H1 (cell line): ENCODE data around the gene KIF22. TPM values are rescaled to one million over a fixed set of nuclear protein-coding genes. Genes with fewer than 3 reads are reported as not detected.

ENCODE experiments used
- CBX8 ChIP-seq: fragments of 300-800, 300-1000 bp; sonication (generic); IDR thresholded peaks from 2 replicates; pipeline ENCODE4 v1.7.1; 2016; ENCODE audit warnings: low read depth, low read length, borderline replicate concordance
- CHD1 ChIP-seq: IDR thresholded peaks from 2 replicates; pipeline ENCODE4 v1.6.1; 2012; ENCODE audit warnings: low read depth, low read length, improper control_type of control experiment
- CHD2 ChIP-seq: IDR thresholded peaks from 2 replicates; pipeline ENCODE4 v1.6.1; 2012; ENCODE audit warnings: low read length, improper control_type of control experiment
- JUN ChIP-seq: IDR thresholded peaks from 2 replicates; pipeline ENCODE4 v1.6.1; 2011; ENCODE audit warnings: low read depth, mild to moderate bottlenecking, improper control_type of control experiment, low read length
- KDM4A ChIP-seq: IDR thresholded peaks from one replicate; pipeline ENCODE4 v1.7.1; 2012; ENCODE audit warnings: low read depth, mild to moderate bottlenecking, moderate library complexity, low read length, inconsistent platforms; ENCODE audit not compliant: severe bottlenecking
- KDM5A ChIP-seq: fragments of 200-600 bp; IDR thresholded peaks from 2 replicates; pipeline ENCODE4 v1.7.1; 2012; ENCODE audit warnings: mild to moderate bottlenecking, low read length, inconsistent platforms, mixed read lengths
- NANOG ChIP-seq: IDR thresholded peaks from 2 replicates; pipeline ENCODE4 v1.6.1; 2011; ENCODE audit warnings: low read length, low read depth, mild to moderate bottlenecking, inconsistent platforms; ENCODE audit not compliant: insufficient read depth, poor library complexity, severe bottlenecking
- RAD21 ChIP-seq, 2 experiments: IDR thresholded peaks in 1 of 2; conservative IDR thresholded peaks in 1 of 2; 2 replicates each; pipeline ENCODE4 v1.6.1; 2011; ENCODE audit warnings: low read depth in 2 of 2, low read length in 2 of 2, improper control_type of control experiment in 1 of 2, inconsistent platforms in 1 of 2, mild to moderate bottlenecking in 1 of 2, moderate library complexity in 1 of 2
- RFX5 ChIP-seq: IDR thresholded peaks from 2 replicates; pipeline ENCODE4 v1.6.1; 2011; ENCODE audit warnings: low read depth, low read length, improper control_type of control experiment, borderline replicate concordance
- SIN3A ChIP-seq, 2 experiments: IDR thresholded peaks in 1 of 2; conservative IDR thresholded peaks in 1 of 2; 2 replicates each; pipeline ENCODE4 v1.6.1; 2011 to 2012; ENCODE audit warnings: low read length in 2 of 2, improper control_type of control experiment in 1 of 2, low read depth in 1 of 2, mild to moderate bottlenecking in 1 of 2
- SIRT6 ChIP-seq: IDR thresholded peaks from one replicate; pipeline ENCODE4 v1.7.1; 2012; ENCODE audit warnings: low read length, inconsistent platforms
- SP1 ChIP-seq: IDR thresholded peaks from 2 replicates; pipeline ENCODE4 v1.6.1; 2011; ENCODE audit warnings: low read depth, low read length
- SRF ChIP-seq: IDR thresholded peaks from 2 replicates; pipeline ENCODE4 v1.6.1; 2011; ENCODE audit warnings: mild to moderate bottlenecking, low read depth, low read length, moderate library complexity
- TAF7 ChIP-seq: optimal IDR thresholded peaks from 2 replicates; pipeline ENCODE3; 2011; ENCODE audit warnings: low read depth, mild to moderate bottlenecking, inconsistent platforms, low read length, moderate library complexity, borderline replicate concordance
- TBP ChIP-seq: IDR thresholded peaks from 2 replicates; pipeline ENCODE4 v1.6.1; 2011; ENCODE audit warnings: low read depth, low read length, improper control_type of control experiment
- TCF12 ChIP-seq: IDR thresholded peaks from 2 replicates; pipeline ENCODE4 v1.6.1; 2011; ENCODE audit warnings: low read depth, mild to moderate bottlenecking, low read length
- polyA plus RNA-seq, 7 experiments: library from polyadenylated mRNA; depleted of rRNA in 3 of 7; stranded (reverse) in 5 of 7; unstranded in 2 of 7; fragments of >200 nt in 5 of 7; fragments of 200-250 nt in 2 of 7; gene quantifications; 1 replicate in 5 of 7; 2 replicates in 1 of 7; 4 replicates in 1 of 7; pipeline versions ENCODE4 v1.2.1 to v1.2.3, GENCODE V29; 2011 to 2013; ENCODE audit warnings: missing spikeins in 2 of 7, mixed read lengths in 2 of 7
- total RNA-seq: library from RNA; stranded (reverse); fragmentation: NEBNext Ultra II Directional; extraction: Animal tissue kit (Norgen Biotek cat#: 25700); gene quantifications from 2 replicates; pipeline ENCODE4 v1.2.1, GENCODE V29; 2021
- TF ChIP-seq, protein P1 (sequence below): IDR thresholded peaks from 2 replicates; pipeline ENCODE4 v1.6.1; 2011; ENCODE audit warnings: low read length, improper control_type of control experiment
- TF ChIP-seq, protein P2 (sequence below): IDR thresholded peaks from 2 replicates; pipeline ENCODE4 v1.6.1; 2012; ENCODE audit warnings: inconsistent platforms
- TF ChIP-seq, protein P3 (sequence below): IDR thresholded peaks from 2 replicates; pipeline ENCODE4 v1.6.1; 2011; ENCODE audit warnings: low read depth, mild to moderate bottlenecking, low read length; ENCODE audit not compliant: insufficient read depth

The KIF22 gene
- total and polyA plus RNA-seq, 2 of the 8 experiments (the other 6 are each of a cell fraction or from before 2014, with no cell fraction given), result 139 to 142 TPM

DNA sequence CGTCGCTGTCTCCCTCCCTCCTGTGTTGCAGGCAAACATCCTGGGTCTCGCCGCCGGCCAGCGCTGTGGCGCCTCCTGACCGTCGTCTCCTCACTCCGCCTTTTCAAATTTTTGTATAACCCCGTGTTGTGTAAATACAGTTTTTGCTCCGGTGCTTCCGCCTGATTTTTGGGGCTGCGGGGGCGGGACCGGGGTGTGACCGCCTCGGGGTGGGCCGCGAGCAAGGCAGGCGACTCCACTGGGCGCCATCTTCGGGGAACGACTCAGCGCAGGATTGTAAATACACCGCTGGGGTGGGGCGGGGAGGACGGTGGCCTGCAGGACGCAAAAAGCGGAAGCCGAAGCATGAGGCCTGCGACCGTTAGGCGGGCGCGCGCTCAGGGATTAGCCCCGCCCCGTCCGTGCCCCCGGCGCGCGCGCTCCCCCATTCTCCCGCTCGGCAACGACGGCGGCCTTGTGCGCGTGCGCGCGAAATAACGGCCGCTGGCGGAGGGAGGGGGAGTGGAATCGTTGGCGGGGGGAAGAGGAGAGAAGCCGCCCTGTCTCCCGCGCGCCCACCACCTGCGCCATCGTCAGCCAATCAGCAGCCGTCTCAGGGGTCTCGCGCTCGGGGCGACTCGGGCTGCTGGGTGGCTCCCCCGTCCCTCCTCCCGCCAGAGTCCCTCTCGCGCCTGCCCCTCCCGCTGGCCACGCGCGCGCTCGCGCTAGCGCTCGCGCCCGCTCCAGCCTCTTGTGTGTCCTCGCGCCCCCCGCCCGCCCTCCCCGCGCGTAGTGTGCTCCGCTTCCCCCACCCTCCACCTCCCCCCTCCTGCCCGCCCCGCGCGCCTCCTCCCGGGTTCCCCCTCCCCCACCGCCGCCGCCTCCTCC is 14.9 kb downstream of the KIF22 start (continued):
- TF ChIP-seq, protein P1, sequence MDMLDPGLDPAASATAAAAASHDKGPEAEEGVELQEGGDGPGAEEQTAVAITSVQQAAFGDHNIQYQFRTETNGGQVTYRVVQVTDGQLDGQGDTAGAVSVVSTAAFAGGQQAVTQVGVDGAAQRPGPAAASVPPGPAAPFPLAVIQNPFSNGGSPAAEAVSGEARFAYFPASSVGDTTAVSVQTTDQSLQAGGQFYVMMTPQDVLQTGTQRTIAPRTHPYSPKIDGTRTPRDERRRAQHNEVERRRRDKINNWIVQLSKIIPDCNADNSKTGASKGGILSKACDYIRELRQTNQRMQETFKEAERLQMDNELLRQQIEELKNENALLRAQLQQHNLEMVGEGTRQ, result peak; percentile 61; the same call in 1 of the 2 replicates
- TF ChIP-seq KDM5A, result peak; percentile 90
- TF ChIP-seq SRF, result no peak
- peak; percentile 58; the same call in 1 of the 2 replicates for TF ChIP-seq TBP
- peak; percentile 43; the same call in 1 of the 2 replicates for TF ChIP-seq CHD2
- peak; percentile 74; the same call in 1 of the 2 replicates for TF ChIP-seq TCF12
- no peak for TF ChIP-seq NANOG
- no peak for TF ChIP-seq KDM4A
- TF ChIP-seq SIRT6, result no peak
- no peak for TF ChIP-seq CHD1
- TF ChIP-seq TAF7, result peak; percentile 77
- TF ChIP-seq, protein P2, sequence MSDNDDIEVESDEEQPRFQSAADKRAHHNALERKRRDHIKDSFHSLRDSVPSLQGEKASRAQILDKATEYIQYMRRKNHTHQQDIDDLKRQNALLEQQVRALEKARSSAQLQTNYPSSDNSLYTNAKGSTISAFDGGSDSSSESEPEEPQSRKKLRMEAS, result peak; percentile 96
- TF ChIP-seq, protein P3, sequence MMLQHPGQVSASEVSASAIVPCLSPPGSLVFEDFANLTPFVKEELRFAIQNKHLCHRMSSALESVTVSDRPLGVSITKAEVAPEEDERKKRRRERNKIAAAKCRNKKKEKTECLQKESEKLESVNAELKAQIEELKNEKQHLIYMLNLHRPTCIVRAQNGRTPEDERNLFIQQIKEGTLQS, result no peak
- TF ChIP-seq SP1, result peak; percentile 55; the same call in 1 of the 2 replicates
- no peak for TF ChIP-seq RFX5
- no peak; a peak in 1 of 4 replicates for TF ChIP-seq RAD21 (IDR thresholded peaks at IDR 0.05 in 1 of 2, conservative IDR thresholded peaks at IDR 0.05 in 1 of 2; ENCODE audit: low read depth in 2 of 2, low read length in 2 of 2)
- no peak for TF ChIP-seq JUN
- no peak for TF ChIP-seq CBX8
- TF ChIP-seq SIN3A (conservative IDR thresholded peaks at IDR 0.05 in 1 of 2, IDR thresholded peaks at IDR 0.05 in 1 of 2; ENCODE audit: low read depth in 1 of 2, low read length in 2 of 2), result peak in 1 of 2 experiments; percentile 87; a peak in 2 of 4 replicates
